Measurements from ENCODE around the gene AKAP13. TPM values are rescaled to one million over a fixed set of nuclear protein-coding genes. Genes with fewer than 3 reads are reported as not detected.

Gene AKAP13
- total and polyA plus RNA-seq, 2 of the 8 experiments (the other 6 are each of a cell fraction or from before 2014, with no cell fraction given), result 14.0 to 46.2 TPM

GRCh38 chr15:85470563-85471271 lies 90.3 kb downstream of the AKAP13 start:
- DNase-seq (ENCODE audit: low read depth in 1 of 2, low spot score in 2 of 2), result no peak
- Histone ChIP-seq H3K4me3 (ENCODE audit: extremely low read depth in 1 of 4, insufficient read depth in 2 of 4, low read depth in 3 of 4, low read length in 4 of 4) (no peak overlapping the region), H3K9ac (replicated peaks in 1 of 4; ENCODE audit: extremely low read depth in 1 of 4, low read depth in 3 of 4, low read length in 3 of 4) (no peak overlapping the region; a peak in 1 of 7 replicates), H3K27ac (ENCODE audit: low read depth, low read length) (no peak overlapping the region), H3K27me3 (replicated peaks in 1 of 4; ENCODE audit: control insufficient read depth in 3 of 4, extremely low read depth in 1 of 4, insufficient read depth in 3 of 4, low read length in 3 of 4) (no peaks in the 10 kb centered on the region), H2AFZ (ENCODE audit: low read length) (no peak overlapping the region), H4K5ac (ENCODE audit: insufficient read length, low read depth, low read length) (no peak overlapping the region), H2BK12ac (ENCODE audit: low read depth, low read length) (no peak overlapping the region), H2BK20ac (ENCODE audit: low read length) (no peak overlapping the region), H3K4me2 (ENCODE audit: insufficient read depth in 1 of 2, low read depth in 2 of 2, low read length in 2 of 2) (peak overlapping the region in 1 of 2 experiments; percentile 34; a peak in 1 of 4 replicates), H3K4ac (replicated peaks; ENCODE audit: insufficient read length, low read depth, low read length) (no peak overlapping the region), H3K23ac (ENCODE audit: insufficient read length) (no peak overlapping the region), H3K56ac (replicated peaks; ENCODE audit: insufficient read length, low read depth, low read length) (no peak overlapping the region), H3K23me2 (ENCODE audit: low read depth, low read length) (no peaks in the 10 kb centered on the region), H3K14ac (ENCODE audit: insufficient read length) (no peak overlapping the region), H3K9me3 (ENCODE audit: insufficient read depth in 2 of 2, low read depth in 1 of 2, low read length in 1 of 2) (no peaks in the 10 kb centered on the region), H4K91ac (replicated peaks; ENCODE audit: insufficient read length, low read length) (no peak overlapping the region), H2BK5ac (ENCODE audit: low read depth, low read length) (no peak overlapping the region), H3K79me2 (ENCODE audit: control insufficient read depth in 1 of 2, insufficient read depth in 2 of 2, low read length in 2 of 2) (peaks cover 0 to 70% of the 10 kb centered on the region in 2 experiments; a peak in 2 of 4 replicates), H3K79me1 (ENCODE audit: low read depth, low read length) (no peaks in the 10 kb centered on the region), H2AK5ac (ENCODE audit: low read depth, low read length) (no peak overlapping the region), H3K36me3 (ENCODE audit: control insufficient read depth in 2 of 4, insufficient read depth in 4 of 4, low read length in 3 of 4) (no peaks in the 10 kb centered on the region), H4K20me1 (replicated peaks in 1 of 2; ENCODE audit: control insufficient read depth in 1 of 2, insufficient read depth in 2 of 2, low read length in 2 of 2) (peaks cover 5 to 13% of the 10 kb centered on the region in 2 experiments), H3K4me1 (replicated peaks in 1 of 4; ENCODE audit: control insufficient read depth in 3 of 4, insufficient read depth in 4 of 4, low read length in 3 of 4) (peaks cover 0 to 4% (median 3%) of the 10 kb centered on the region in 4 experiments; a peak in 2 of 7 replicates), H3K18ac (ENCODE audit: extremely low read depth, low read length) (no peak overlapping the region), H2BK120ac (replicated peaks; ENCODE audit: low read depth, low read length) (no peak overlapping the region), H2BK15ac (ENCODE audit: low read length) (no peak overlapping the region), H4K8ac (ENCODE audit: extremely low read depth, insufficient read depth, low read length) (no peak overlapping the region)
- WGBS, 2 experiments (ENCODE audit: extremely low coverage in 1 of 2, insufficient coverage in 1 of 2, insufficient read length in 1 of 2, insufficient replicate concordance in 2 of 2, low coverage in 1 of 2, low lambda C conversion rate in 2 of 2, missing lambda C conversion rate in 1 of 2), result 91% methylated on average over 8 of the region's 8 CpGs; no CpG with 5 or more reads in 1 of the 2 experiments
- TF ChIP-seq BACH1 (IDR thresholded peaks at IDR 0.05; ENCODE audit: low read length) (no peak), PHF8 (conservative IDR thresholded peaks at IDR 0.05; ENCODE audit: low read depth, low read length) (no peak), RAD21 (IDR thresholded peaks at IDR 0.05 in 1 of 2, conservative IDR thresholded peaks at IDR 0.05 in 1 of 2; ENCODE audit: low read depth in 2 of 2, low read length in 2 of 2) (no peak), BCL11A (IDR thresholded peaks at IDR 0.05; ENCODE audit: low read depth in 2 of 2, low read length in 2 of 2) (no peak), JUND (IDR thresholded peaks at IDR 0.05; ENCODE audit: low read length) (no peak), TCF12 (IDR thresholded peaks at IDR 0.05; ENCODE audit: low read depth, low read length) (no peak), EGR1 (IDR thresholded peaks at IDR 0.05; ENCODE audit: borderline replicate concordance, low read depth, low read length) (no peak)
- no peak for FAIRE-seq
- POLR2A ChIA-PET (ENCODE audit: partially characterized antibody), result no interaction called here
- CTCF ChIA-PET (ENCODE audit: partially characterized antibody), result interaction anchor here (2.6 kb wide), 1 partner anchor 15 kb away, joined by 8 read pairs; no protein-coding TSS in a partner anchor

Measured in H1 (cell line).